Stimulated activated naive CD8-positive, alpha-beta T cell treated with anti-CD3 and anti-CD28 coated beads, Interleukin-15, Interleukin-2, amounts not matched to agents 100 ng/mL and 50 ng/mL, for 24 hours (primary cell): ENCODE measurements around the gene ACE.
A peak's percentile ranks its signal among the peaks of the same experiment; 100 is the strongest.
"Not testable (repeated sequence)": the region's sequence is repeated elsewhere in the genome, so short reads cannot be mapped to it uniquely, and the experiment has no call there.

Experiments used
- H3K27ac Mint-ChIP-seq: one replicate; pipeline ENCODE4 v1.8.0; 2021; ENCODE audit warnings: mild to moderate bottlenecking, mixed read lengths
- H3K27me3 Mint-ChIP-seq: one replicate; pipeline ENCODE4 v1.8.0; 2021; ENCODE audit warnings: mixed read lengths
- H3K36me3 Mint-ChIP-seq: one replicate; pipeline ENCODE4 v1.8.0; 2021; ENCODE audit warnings: low read depth, mixed read lengths
- H3K4me1 Mint-ChIP-seq: one replicate; pipeline ENCODE4 v1.8.0; 2021; ENCODE audit warnings: low read depth, mixed read lengths
- H3K4me3 Mint-ChIP-seq: one replicate; pipeline ENCODE4 v1.8.0; 2021; ENCODE audit warnings: mild to moderate bottlenecking, mixed read lengths
- H3K9me3 Mint-ChIP-seq: one replicate; pipeline ENCODE4 v1.8.0; 2021; ENCODE audit warnings: mixed read lengths

The ACE gene

GRCh38 chr17:63451150-63451549 is 25.7 kb upstream of the ACE start:
- Mint-ChIP-seq H3K27me3 (no peaks in the 10 kb centered on the region), H3K9me3 (no peaks in the 10 kb centered on the region), H3K36me3 (no peaks in the 10 kb centered on the region), H3K27ac (no peak overlapping the region), H3K4me3 (no peak overlapping the region), H3K4me1 (peaks cover 21% of the 10 kb centered on the region)

DNA sequence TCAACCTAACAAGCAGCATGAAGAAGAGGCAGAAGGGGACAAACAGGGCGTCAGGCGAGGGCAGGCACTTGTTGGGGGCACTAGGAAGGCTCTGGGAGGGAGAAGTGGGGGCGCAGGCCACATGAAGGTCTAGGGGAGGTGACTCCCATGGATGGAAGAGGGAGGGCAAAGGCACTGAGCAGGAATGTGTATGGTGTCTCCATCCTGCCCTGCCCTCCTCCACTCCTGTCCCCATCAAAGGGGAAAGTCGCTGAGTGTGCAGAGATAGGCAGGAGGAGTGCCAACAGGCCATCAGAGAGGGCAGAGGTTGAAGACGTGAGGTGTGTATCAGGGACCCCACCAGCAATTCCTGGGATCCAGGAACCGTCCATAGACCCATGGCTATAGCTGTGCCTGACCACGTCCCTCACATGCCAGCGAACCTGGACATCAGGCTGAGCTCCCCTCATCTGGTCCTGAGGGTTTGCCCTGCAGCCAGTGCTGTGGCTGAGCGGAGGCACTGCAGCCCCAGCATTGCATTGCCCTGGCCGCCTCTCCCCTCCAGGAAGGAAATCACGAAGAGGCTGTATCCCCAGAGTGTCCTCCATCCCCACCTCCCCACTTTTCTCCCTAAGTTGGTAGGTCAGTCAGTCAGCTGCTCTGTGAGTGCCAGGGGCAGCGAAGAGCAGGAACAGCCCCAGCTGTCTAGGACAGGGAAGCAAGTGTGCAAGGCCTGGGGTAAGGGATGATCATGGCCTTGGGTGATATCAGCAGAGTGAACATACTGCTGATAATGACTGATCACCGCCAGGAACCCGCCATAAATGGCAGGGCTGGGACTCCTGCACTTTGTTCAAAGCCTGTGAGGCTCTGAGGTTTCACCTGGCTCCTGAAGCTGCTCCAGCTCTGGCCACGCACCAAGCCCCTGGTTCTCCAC is 24.6 kb upstream of the ACE start:
- H3K27me3 Mint-ChIP-seq, result no peaks in the 10 kb centered on the region
- no peak overlapping the region for H3K27ac Mint-ChIP-seq
- H3K4me1 Mint-ChIP-seq, result peaks cover 15% of the 10 kb centered on the region
- no peak overlapping the region for H3K4me3 Mint-ChIP-seq
- no peaks in the 10 kb centered on the region for H3K9me3 Mint-ChIP-seq
- no peaks in the 10 kb centered on the region for H3K36me3 Mint-ChIP-seq

GRCh38 chr17:63452962-63453551 is 23.8 kb upstream of the ACE start:
- Mint-ChIP-seq H3K36me3 (no peaks in the 10 kb centered on the region), H3K27me3 (no peaks in the 10 kb centered on the region), H3K27ac (no peak overlapping the region), H3K4me1 (peaks cover 11% of the 10 kb centered on the region), H3K9me3 (no peaks in the 10 kb centered on the region), H3K4me3 (no peak overlapping the region)

DNA sequence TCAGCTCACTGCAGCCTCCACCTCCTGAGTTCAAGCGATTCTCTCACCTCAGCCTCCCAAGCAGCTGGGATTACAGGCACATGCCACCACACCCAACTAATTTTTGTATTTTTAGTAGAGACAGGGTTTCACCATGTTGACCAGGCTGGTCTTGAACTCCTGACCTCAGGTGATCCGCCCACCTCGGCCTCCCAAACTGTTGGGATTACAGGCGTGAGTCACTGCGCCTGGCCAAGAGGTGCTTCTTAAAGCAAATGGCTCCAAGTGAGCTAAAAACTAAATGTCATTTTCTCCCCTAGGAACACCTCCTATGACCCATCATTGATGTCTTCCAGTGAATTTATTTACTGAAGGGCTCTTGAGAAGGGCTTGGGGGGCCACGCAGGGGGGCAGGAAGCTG is 22.5 kb upstream of the ACE start:
- H3K27me3 Mint-ChIP-seq, H3K27ac Mint-ChIP-seq, H3K36me3 Mint-ChIP-seq, H3K4me3 Mint-ChIP-seq, H3K9me3 Mint-ChIP-seq: not testable (repeated sequence)
- H3K4me1 Mint-ChIP-seq, result peaks cover 11% of the 10 kb centered on the region

- Mint-ChIP-seq H3K4me1 (peaks cover 9% of the 10 kb centered on the region), H3K36me3 (no peaks in the 10 kb centered on the region), H3K9me3 (no peaks in the 10 kb centered on the region), H3K27ac (no peak overlapping the region), H3K4me3 (no peak overlapping the region), H3K27me3 (no peaks in the 10 kb centered on the region)
Measured at GRCh38 chr17:63454915-63455314, 21.9 kb upstream of the ACE start.

GRCh38 chr17:63455417-63455816 is 21.4 kb upstream of the ACE start:
- no peak overlapping the region for H3K27ac Mint-ChIP-seq
- H3K36me3 Mint-ChIP-seq, result no peaks in the 10 kb centered on the region
- H3K9me3 Mint-ChIP-seq, result no peaks in the 10 kb centered on the region
- peaks cover 4% of the 10 kb centered on the region for H3K4me1 Mint-ChIP-seq
- H3K27me3 Mint-ChIP-seq, result no peaks in the 10 kb centered on the region
- H3K4me3 Mint-ChIP-seq, result no peak overlapping the region

DNA sequence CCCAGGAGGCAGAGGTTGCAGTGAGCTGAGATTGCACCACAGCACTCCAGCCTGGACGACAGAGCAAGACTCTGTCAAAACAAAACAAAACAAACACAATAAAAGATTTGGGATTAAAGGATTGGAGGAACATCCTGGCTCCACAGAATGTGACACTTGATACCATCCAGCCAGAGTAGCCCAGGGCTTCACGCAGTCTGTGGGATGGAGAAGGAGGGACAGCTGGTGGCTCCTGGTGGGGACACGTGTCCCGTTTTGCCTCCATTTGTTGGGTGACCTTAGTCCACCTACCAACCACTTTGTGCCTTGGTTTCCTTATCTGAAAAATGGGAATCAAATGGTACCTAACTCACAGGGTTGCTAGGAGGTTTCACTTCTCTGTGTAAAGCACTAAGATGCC is 18.4 kb upstream of the ACE start:
- no peak overlapping the region for H3K27ac Mint-ChIP-seq
- peaks cover 5% of the 10 kb centered on the region for H3K4me1 Mint-ChIP-seq
- no peak overlapping the region for H3K4me3 Mint-ChIP-seq
- no peaks in the 10 kb centered on the region for H3K9me3 Mint-ChIP-seq
- H3K36me3 Mint-ChIP-seq, result no peaks in the 10 kb centered on the region
- H3K27me3 Mint-ChIP-seq, result no peaks in the 10 kb centered on the region

GRCh38 chr17:63460018-63460417 is 16.8 kb upstream of the ACE start:
- no peak overlapping the region for H3K27ac Mint-ChIP-seq

DNA sequence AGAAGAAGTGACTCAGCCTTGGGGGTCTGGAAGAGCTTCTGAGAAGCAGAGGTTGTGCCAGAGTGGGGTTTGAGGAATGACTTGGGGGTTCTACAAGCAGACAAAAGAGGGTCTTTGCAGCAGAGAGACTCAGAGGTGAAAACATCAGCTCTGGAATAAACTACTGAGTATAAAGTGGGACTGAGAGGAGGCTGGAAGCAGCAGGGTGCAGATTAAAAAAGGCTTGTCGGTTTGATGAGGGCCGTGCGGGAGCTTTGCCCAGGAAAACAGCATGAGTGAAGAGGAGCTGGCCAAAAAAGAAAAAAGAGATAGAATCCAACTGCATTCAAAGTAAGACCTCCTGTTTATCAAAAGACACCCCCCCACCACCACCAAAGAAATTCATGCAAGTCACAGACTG is 13.1 kb upstream of the ACE start:
- H3K4me3 Mint-ChIP-seq, result no peak overlapping the region
- no peak overlapping the region for H3K27ac Mint-ChIP-seq
- no peaks in the 10 kb centered on the region for H3K9me3 Mint-ChIP-seq
- no peaks in the 10 kb centered on the region for H3K36me3 Mint-ChIP-seq
- H3K4me1 Mint-ChIP-seq, result peaks cover 5% of the 10 kb centered on the region
- no peaks in the 10 kb centered on the region for H3K27me3 Mint-ChIP-seq

More at GRCh38 chr17:63460018-63460417, 16.8 kb upstream of the ACE start:
- H3K27me3 Mint-ChIP-seq, result no peaks in the 10 kb centered on the region
- no peaks in the 10 kb centered on the region for H3K36me3 Mint-ChIP-seq
- peaks cover 5% of the 10 kb centered on the region for H3K4me1 Mint-ChIP-seq
- H3K9me3 Mint-ChIP-seq, result no peaks in the 10 kb centered on the region
- H3K4me3 Mint-ChIP-seq, result no peak overlapping the region

GRCh38 chr17:63464691-63465236 is 12.1 kb upstream of the ACE start:
- Mint-ChIP-seq H3K27me3 (no peaks in the 10 kb centered on the region), H3K4me3 (no peak overlapping the region), H3K9me3 (no peaks in the 10 kb centered on the region), H3K27ac (no peak overlapping the region), H3K4me1 (peaks cover 5% of the 10 kb centered on the region), H3K36me3 (no peaks in the 10 kb centered on the region)

DNA sequence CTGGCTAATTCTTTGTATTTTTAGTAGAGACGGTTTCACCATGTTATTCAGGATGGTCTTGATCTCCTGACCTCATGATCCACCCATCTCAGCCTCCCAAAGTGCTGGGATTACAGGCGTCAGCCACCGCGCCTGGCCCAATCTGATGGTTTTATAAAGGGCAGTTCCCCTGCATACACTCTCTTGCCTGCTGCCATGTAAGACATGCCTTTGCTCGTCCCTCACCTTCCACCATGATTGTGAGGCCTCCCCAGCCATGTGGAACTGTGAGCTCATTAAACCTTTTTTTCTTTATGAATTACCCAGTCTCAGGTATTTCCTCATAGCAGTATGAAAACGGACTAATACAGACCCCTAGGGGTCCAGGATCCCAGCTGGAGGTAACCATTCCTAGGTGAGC is 8.8 kb upstream of the ACE start:
- not testable (repeated sequence) for H3K4me1 Mint-ChIP-seq, H3K4me3 Mint-ChIP-seq, H3K27me3 Mint-ChIP-seq, H3K27ac Mint-ChIP-seq, H3K36me3 Mint-ChIP-seq, H3K9me3 Mint-ChIP-seq

DNA sequence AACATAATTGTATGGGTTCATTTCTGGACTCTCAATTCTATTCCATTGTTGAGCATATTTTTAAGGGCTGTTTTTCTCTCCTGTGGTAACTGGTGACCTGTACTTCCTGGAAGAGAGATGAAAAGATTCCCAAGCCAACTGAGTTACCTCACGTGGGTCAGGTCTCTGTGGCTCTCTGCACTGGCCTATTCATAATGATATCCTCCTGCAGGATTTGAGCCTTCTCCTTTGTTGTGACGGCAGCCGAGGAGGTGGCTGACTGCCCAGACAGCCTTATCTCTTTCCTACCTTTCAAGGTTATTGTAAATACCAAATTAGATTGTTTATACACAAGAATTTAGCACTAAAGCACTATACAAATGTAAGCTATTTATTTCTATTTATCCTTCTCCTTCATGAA is 2.7 kb upstream of the ACE start:
- Mint-ChIP-seq H3K27ac (no peak overlapping the region), H3K4me3 (no peak overlapping the region)

GRCh38 chr17:63474586-63475460 is 2.0 kb upstream of the ACE start:
- Mint-ChIP-seq H3K36me3 (no peaks in the 10 kb centered on the region), H3K4me1 (peaks cover 14% of the 10 kb centered on the region), H3K27me3 (peaks cover 38% of the 10 kb centered on the region), H3K9me3 (no peaks in the 10 kb centered on the region), H3K4me3 (no peak overlapping the region), H3K27ac (no peak overlapping the region)

More for the DNA sequence above, 2.7 kb upstream of the ACE start:
- Mint-ChIP-seq H3K27me3 (peaks cover 38% of the 10 kb centered on the region), H3K4me1 (peaks cover 14% of the 10 kb centered on the region), H3K36me3 (no peaks in the 10 kb centered on the region), H3K9me3 (no peaks in the 10 kb centered on the region)

GRCh38 chr17:63475491-63476412 is 1.1 kb upstream of the ACE start:
- peak overlapping the region; percentile 35 for H3K4me3 Mint-ChIP-seq
- H3K27me3 Mint-ChIP-seq, result peaks cover 38% of the 10 kb centered on the region
- no peaks in the 10 kb centered on the region for H3K36me3 Mint-ChIP-seq
- no peaks in the 10 kb centered on the region for H3K9me3 Mint-ChIP-seq
- H3K27ac Mint-ChIP-seq, result no peak overlapping the region
- H3K4me1 Mint-ChIP-seq, result peaks cover 14% of the 10 kb centered on the region
